Measurements from ENCODE around the gene UBE3B. TPM values are rescaled to one million over a fixed set of nuclear protein-coding genes. Genes with fewer than 3 reads are reported as not detected.

UBE3B gene
- total RNA-seq, 2 donors from 2014 or later: 57.9 to 85.8 TPM

DNA sequence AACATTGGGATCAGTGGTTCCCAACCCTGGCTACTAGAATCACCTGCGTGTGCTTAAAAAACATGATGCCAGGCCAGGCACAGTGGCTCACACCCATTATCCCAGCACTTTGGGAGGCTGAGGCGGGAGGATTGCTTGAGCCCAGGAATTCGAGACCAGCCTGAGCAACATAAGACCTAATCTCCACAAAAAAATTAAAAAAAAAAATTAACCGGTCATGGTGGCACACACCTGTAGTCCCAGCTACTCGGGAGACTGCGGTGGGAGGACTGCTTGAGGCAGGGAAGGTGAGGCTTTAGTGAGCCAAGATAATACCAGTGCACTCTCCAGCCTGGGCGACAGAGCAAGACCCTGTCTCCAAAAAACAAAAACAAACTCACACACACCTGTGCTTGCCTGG lies 2.3 kb upstream of the UBE3B start:
- Histone ChIP-seq H3K27me3 (replicated peaks; ENCODE audit: insufficient read depth) (no peaks in the 10 kb centered on the region), H3K4me3 (no peak overlapping the region), H3K27ac (no peak overlapping the region), H3K4me1 (replicated peaks) (peaks cover 14% of the 10 kb centered on the region), H3K9me3 (no peaks in the 10 kb centered on the region), H3K36me3 (no peaks in the 10 kb centered on the region)
- intact Hi-C loops (cut with DNase I): no loop called here
- 90% methylated on average over 7 of the region's 7 CpGs for WGBS
- no peak for DNase-seq (ENCODE audit: low spot score)
- TF ChIP-seq, protein P1, sequence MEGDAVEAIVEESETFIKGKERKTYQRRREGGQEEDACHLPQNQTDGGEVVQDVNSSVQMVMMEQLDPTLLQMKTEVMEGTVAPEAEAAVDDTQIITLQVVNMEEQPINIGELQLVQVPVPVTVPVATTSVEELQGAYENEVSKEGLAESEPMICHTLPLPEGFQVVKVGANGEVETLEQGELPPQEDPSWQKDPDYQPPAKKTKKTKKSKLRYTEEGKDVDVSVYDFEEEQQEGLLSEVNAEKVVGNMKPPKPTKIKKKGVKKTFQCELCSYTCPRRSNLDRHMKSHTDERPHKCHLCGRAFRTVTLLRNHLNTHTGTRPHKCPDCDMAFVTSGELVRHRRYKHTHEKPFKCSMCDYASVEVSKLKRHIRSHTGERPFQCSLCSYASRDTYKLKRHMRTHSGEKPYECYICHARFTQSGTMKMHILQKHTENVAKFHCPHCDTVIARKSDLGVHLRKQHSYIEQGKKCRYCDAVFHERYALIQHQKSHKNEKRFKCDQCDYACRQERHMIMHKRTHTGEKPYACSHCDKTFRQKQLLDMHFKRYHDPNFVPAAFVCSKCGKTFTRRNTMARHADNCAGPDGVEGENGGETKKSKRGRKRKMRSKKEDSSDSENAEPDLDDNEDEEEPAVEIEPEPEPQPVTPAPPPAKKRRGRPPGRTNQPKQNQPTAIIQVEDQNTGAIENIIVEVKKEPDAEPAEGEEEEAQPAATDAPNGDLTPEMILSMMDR (IDR thresholded peaks at IDR 0.05): no peak
- no peak for TF ChIP-seq POLR2A (IDR thresholded peaks at IDR 0.05)
- TF ChIP-seq POLR2AphosphoS5 (IDR thresholded peaks at IDR 0.05): no peak

DNA sequence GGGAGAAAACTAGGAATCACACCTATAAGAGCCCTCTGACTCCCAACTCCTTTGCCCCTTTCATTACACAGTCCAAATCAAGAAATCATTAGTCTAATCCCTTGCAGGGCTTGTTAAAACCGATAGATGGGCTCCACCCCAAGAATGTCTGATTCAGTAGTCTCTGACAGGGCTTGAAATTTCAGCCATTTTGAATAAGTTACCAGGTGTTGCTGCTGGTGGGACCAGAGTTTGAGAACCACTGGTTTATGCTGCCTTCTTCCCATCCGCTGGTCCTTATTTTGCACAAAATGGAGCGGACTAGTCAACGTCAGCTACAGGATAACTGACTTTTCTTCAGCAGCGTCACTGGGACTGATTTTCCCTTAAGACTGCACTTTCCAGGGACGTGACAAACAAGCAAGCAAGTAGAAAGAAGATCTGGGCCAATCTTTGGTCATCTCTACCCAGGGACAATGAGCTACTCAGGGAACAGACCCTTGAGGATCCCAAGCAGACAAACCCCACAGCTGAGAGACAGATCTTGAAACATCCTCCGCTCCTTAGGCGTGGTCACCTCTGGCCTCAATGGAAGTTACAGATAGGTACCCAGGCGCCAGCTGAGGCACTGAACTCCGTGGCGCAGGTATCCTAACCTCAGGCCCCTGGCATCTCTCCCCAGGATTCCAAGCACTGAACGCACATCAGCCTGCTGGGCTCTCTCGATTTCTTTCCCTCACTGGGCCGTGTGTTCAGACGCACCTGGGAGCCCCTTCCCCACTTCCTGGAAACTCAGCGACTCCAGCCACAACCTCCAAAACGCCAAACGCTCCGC lies 1.2 kb upstream of the UBE3B start:
- Histone ChIP-seq H3K27ac (peak overlapping the region; percentile 92 to 97), H3K27me3 (replicated peaks; ENCODE audit: insufficient read depth) (no peaks in the 10 kb centered on the region), H3K4me3 (peak overlapping the region; percentile 80 to 91), H3K9me3 (no peaks in the 10 kb centered on the region), H3K4me1 (replicated peaks) (peaks cover 14% of the 10 kb centered on the region), H3K36me3 (no peaks in the 10 kb centered on the region)
- no peak for DNase-seq (ENCODE audit: low spot score)
- no peak for TF ChIP-seq POLR2AphosphoS5 (IDR thresholded peaks at IDR 0.05)
- TF ChIP-seq, protein P1 (IDR thresholded peaks at IDR 0.05): no peak
- TF ChIP-seq POLR2A (IDR thresholded peaks at IDR 0.05): no peak
- intact Hi-C loops (cut with DNase I): loop anchor here (2.0 kb wide), 2 partner anchors 13 to 45 kb away; no protein-coding TSS in a partner anchor
- WGBS: 14% methylated on average over 19 of the region's 19 CpGs

DNA sequence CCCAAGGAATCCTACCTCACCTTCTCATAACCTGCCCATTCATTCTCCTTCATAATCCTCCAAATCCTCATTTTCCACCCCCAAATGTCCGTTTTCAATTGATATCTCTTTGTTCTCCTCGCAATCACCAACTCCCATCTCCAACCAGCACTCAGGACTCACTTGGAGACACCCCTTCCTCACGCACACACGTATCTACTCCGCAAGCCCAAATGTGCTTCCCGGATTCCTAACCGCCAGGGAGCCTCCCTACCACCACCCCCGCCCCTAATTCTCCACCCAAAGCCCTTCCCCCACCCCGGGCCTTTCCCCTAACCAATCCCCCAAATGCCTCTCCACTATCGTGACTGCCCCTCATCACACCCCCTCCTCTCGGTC lies 638 bp upstream of the UBE3B start:
- 2% methylated on average over 11 of the region's 11 CpGs for WGBS
- Histone ChIP-seq H3K27me3 (replicated peaks; ENCODE audit: insufficient read depth) (no peaks in the 10 kb centered on the region), H3K36me3 (no peaks in the 10 kb centered on the region), H3K4me3 (peak overlapping the region; percentile 80 to 91), H3K4me1 (replicated peaks) (peaks cover 14% of the 10 kb centered on the region), H3K27ac (peak overlapping the region; percentile 92 to 97), H3K9me3 (no peaks in the 10 kb centered on the region)
- intact Hi-C loops (cut with DNase I): loop anchor here (2.0 kb wide), 2 partner anchors 14 to 46 kb away; no protein-coding TSS in a partner anchor
- DNase-seq (ENCODE audit: low spot score): no peak
- TF ChIP-seq POLR2AphosphoS5 (IDR thresholded peaks at IDR 0.05): no peak
- TF ChIP-seq, protein P1 (IDR thresholded peaks at IDR 0.05): no peak
- TF ChIP-seq POLR2A (IDR thresholded peaks at IDR 0.05): no peak

DNA sequence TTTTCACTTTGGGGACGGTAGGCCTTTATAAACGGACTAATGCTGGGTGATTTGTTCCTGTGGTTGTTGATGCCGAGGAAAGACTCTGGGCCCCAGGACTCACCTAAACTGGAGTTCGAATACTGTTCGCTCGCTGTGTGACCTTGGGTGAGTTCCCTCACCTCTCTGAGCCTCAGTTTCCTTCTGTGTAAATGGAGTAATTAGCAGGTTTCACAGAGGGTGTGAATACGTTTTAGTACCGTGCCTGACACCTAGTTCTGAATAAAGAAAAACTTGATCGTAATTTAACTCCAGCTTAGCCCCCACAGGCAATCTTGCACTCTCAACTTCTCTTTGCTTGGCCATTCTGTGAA lies 505 bp downstream of the UBE3B start:
- Histone ChIP-seq H3K4me1 (replicated peaks) (peaks cover 14% of the 10 kb centered on the region), H3K27ac (peak overlapping the region; percentile 92 to 97), H3K27me3 (replicated peaks; ENCODE audit: insufficient read depth) (no peaks in the 10 kb centered on the region), H3K9me3 (no peaks in the 10 kb centered on the region), H3K36me3 (no peaks in the 10 kb centered on the region), H3K4me3 (peak overlapping the region; percentile 80 to 91)
- DNase-seq (ENCODE audit: low spot score): no peak
- TF ChIP-seq POLR2AphosphoS5 (IDR thresholded peaks at IDR 0.05): no peak
- TF ChIP-seq POLR2A (IDR thresholded peaks at IDR 0.05): no peak
- TF ChIP-seq, protein P1 (IDR thresholded peaks at IDR 0.05): no peak
- 6% methylated on average over 9 of the region's 9 CpGs for WGBS
- intact Hi-C loops (cut with DNase I): loop anchor here (2.0 kb wide), 2 partner anchors 15 to 47 kb away; no protein-coding TSS in a partner anchor

DNA sequence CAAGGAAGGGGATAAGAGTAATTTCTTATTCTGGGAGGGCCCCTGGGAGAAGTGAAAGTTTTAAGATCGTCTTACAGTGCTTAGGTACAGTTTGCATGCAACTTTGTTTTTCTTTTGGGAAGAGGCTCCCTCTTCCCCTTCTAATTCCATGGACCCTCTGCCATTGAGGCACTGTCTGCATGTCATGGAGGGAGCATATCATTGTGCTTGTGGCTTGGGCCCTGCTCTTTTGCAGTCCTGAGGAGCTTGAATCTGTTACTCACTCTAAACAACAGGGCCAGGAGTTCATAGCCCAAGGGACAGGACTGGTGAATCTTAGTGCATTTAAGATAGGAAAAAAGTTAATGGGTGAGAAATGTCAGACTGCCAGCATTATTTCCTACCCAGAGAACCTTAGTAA lies 2.3 kb downstream of the UBE3B start:
- TF ChIP-seq POLR2A (IDR thresholded peaks at IDR 0.05) (no peak), POLR2AphosphoS5 (IDR thresholded peaks at IDR 0.05) (no peak)
- TF ChIP-seq, protein P1 (IDR thresholded peaks at IDR 0.05): no peak
- WGBS: 83% methylated on average over 1 of the region's 1 CpG
- intact Hi-C loops (cut with DNase I): no loop called here

More for the DNA sequence above, 2.3 kb downstream of the UBE3B start:
- H3K9me3 ChIP-seq: no peaks in the 10 kb centered on the region
- peaks cover 14% of the 10 kb centered on the region for H3K4me1 ChIP-seq (replicated peaks)
- H3K27ac ChIP-seq: no peak overlapping the region
- H3K36me3 ChIP-seq: no peaks in the 10 kb centered on the region
- H3K27me3 ChIP-seq (replicated peaks; ENCODE audit: insufficient read depth): no peaks in the 10 kb centered on the region
- no peak for DNase-seq (ENCODE audit: low spot score)
- H3K4me3 ChIP-seq: no peak overlapping the region

All from prostate gland (tissue), 2 donors.